Measurements from ENCODE around the gene LRRC45. TPM values are rescaled to one million over a fixed set of nuclear protein-coding genes. Genes with fewer than 3 reads are reported as not detected.

The LRRC45 gene
- total and polyA plus RNA-seq, 9 of the 15 experiments (the other 6 are each of a cell fraction or from before 2014, with no cell fraction given): 3.5 to 21.5 (median 11.2) TPM; not detected in 2

DNA sequence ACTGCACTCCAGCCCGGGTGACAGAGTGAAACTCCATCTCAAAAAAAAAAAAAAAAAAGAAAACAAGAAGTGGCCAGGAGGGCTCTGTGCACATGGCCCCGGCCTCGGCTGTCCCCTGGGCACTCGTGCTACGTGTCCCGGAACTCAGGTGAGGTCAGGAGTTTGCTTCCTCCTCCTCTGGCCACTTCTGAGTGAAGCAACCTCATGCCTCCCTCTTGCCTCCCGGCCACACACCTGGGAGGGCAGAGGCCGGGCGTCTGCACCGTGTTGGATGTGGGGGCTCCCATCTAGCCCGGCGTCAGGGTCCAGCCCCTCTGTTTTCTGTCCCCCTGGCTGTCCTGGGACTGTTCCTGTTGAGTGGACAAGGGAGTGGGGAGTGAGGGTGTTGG lies 23.5 kb upstream of the LRRC45 start:
- FAIRE-seq (no peak), ATAC-seq (no peak), DNase-seq (ENCODE audit: extremely low read depth in 1 of 4, low spot score in 3 of 4) (no peak)
- no peak overlapping the region for H3K4me2 ChIP-seq (ENCODE audit: insufficient read depth, low read length)
- H3K4me3 ChIP-seq: no peak overlapping the region
- in situ Hi-C loops (cut with MboI): no loop called here
- peaks cover 0 to 63% of the 10 kb centered on the region in 2 experiments; a peak in 2 of 5 replicates for H3K4me1 ChIP-seq (replicated peaks in 1 of 2; ENCODE audit: control insufficient read depth in 2 of 2, insufficient read depth in 2 of 2, low read length in 2 of 2)
- H3K9me3 ChIP-seq (replicated peaks; ENCODE audit: control insufficient read depth, insufficient read depth, low read depth, low read length): no peaks in the 10 kb centered on the region
- ChIA-PET POLR2A (interaction anchor here (0.7 to 1.1 kb wide), 2 partner anchors 8 to 21 kb away, joined by 3 read pairs; no protein-coding TSS in a partner anchor), CTCF (ENCODE audit: low intra/inter-chr PET ratio) (no interaction called here)
- intact Hi-C loops (cut with micrococcal nuclease): no loop called here
- BruUV-seq (replicated peaks): no TSS peak
- no peaks in the 10 kb centered on the region for H3K9me1 ChIP-seq (ENCODE audit: control insufficient read depth, insufficient read depth, low read length)
- peaks cover 6% of the 10 kb centered on the region; the same call in 1 of the 3 replicates for H3K36me3 ChIP-seq (ENCODE audit: control insufficient read depth, insufficient read depth, low read length)
- H2AFZ ChIP-seq (ENCODE audit: low read depth, low read length): no peak overlapping the region
- H3K9ac ChIP-seq (ENCODE audit: insufficient read depth in 1 of 2, low read depth in 2 of 2, low read length in 2 of 2): no peak overlapping the region; a peak in 1 of 4 replicates
- no peaks in the 10 kb centered on the region for H3K79me2 ChIP-seq (ENCODE audit: control insufficient read depth, insufficient read depth, low read length)
- H4K20me1 ChIP-seq (replicated peaks; ENCODE audit: control insufficient read depth, insufficient read depth, low read length): no peaks in the 10 kb centered on the region
- no peak overlapping the region for H3K27ac ChIP-seq (ENCODE audit: extremely low read depth, low read depth, low read length)
- no peaks in the 10 kb centered on the region for H3K27me3 ChIP-seq (ENCODE audit: control insufficient read depth in 2 of 2, insufficient read depth in 2 of 2, low read length in 2 of 2)
- 97% methylated on average over 10 of the region's 12 CpGs for WGBS (ENCODE audit: insufficient coverage, low coverage, missing lambda C conversion rate)
- TF ChIP-seq, protein P1, sequence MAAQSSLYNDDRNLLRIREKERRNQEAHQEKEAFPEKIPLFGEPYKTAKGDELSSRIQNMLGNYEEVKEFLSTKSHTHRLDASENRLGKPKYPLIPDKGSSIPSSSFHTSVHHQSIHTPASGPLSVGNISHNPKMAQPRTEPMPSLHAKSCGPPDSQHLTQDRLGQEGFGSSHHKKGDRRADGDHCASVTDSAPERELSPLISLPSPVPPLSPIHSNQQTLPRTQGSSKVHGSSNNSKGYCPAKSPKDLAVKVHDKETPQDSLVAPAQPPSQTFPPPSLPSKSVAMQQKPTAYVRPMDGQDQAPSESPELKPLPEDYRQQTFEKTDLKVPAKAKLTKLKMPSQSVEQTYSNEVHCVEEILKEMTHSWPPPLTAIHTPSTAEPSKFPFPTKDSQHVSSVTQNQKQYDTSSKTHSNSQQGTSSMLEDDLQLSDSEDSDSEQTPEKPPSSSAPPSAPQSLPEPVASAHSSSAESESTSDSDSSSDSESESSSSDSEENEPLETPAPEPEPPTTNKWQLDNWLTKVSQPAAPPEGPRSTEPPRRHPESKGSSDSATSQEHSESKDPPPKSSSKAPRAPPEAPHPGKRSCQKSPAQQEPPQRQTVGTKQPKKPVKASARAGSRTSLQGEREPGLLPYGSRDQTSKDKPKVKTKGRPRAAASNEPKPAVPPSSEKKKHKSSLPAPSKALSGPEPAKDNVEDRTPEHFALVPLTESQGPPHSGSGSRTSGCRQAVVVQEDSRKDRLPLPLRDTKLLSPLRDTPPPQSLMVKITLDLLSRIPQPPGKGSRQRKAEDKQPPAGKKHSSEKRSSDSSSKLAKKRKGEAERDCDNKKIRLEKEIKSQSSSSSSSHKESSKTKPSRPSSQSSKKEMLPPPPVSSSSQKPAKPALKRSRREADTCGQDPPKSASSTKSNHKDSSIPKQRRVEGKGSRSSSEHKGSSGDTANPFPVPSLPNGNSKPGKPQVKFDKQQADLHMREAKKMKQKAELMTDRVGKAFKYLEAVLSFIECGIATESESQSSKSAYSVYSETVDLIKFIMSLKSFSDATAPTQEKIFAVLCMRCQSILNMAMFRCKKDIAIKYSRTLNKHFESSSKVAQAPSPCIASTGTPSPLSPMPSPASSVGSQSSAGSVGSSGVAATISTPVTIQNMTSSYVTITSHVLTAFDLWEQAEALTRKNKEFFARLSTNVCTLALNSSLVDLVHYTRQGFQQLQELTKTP (IDR thresholded peaks at IDR 0.05; ENCODE audit: low read depth in 1 of 2, partially characterized antibody in 2 of 2): no peak
- TF ChIP-seq, protein P2, sequence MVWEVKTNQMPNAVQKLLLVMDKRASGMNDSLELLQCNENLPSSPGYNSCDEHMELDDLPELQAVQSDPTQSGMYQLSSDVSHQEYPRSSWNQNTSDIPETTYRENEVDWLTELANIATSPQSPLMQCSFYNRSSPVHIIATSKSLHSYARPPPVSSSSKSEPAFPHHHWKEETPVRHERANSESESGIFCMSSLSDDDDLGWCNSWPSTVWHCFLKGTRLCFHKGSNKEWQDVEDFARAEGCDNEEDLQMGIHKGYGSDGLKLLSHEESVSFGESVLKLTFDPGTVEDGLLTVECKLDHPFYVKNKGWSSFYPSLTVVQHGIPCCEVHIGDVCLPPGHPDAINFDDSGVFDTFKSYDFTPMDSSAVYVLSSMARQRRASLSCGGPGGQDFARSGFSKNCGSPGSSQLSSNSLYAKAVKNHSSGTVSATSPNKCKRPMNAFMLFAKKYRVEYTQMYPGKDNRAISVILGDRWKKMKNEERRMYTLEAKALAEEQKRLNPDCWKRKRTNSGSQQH (CRISPR knock-in tag; IDR thresholded peaks at IDR 0.05): no peak
- TF ChIP-seq NONO (IDR thresholded peaks at IDR 0.05; ENCODE audit: low read depth in 2 of 2, low read length in 1 of 2) (no peak), NFE2 (IDR thresholded peaks at IDR 0.05; ENCODE audit: low read depth) (no peak), NUFIP1 (IDR thresholded peaks at IDR 0.05; ENCODE audit: partially characterized antibody) (no peak), ETV6 (IDR thresholded peaks at IDR 0.05; ENCODE audit: borderline replicate concordance in 1 of 2, low read depth in 2 of 2, low read length in 1 of 2) (no peak), ETV6 (CRISPR knock-in tag; IDR thresholded peaks at IDR 0.05; ENCODE audit: borderline replicate concordance) (no peak), HNRNPL (IDR thresholded peaks at IDR 0.05; ENCODE audit: low read depth, low read length) (no peak), MEF2D (tag; conservative IDR thresholded peaks at IDR 0.05; ENCODE audit: low read depth) (no peak), TCFL5 (CRISPR knock-in tag; conservative IDR thresholded peaks at IDR 0.05) (no peak), BRCA1 (IDR thresholded peaks at IDR 0.05) (no peak), BRCA1 (CRISPR knock-in tag; IDR thresholded peaks at IDR 0.05) (no peak), SUPT5H (IDR thresholded peaks at IDR 0.05) (no peak), TAF7 (tag; IDR thresholded peaks at IDR 0.05) (no peak), ZNF165 (CRISPR knock-in tag; IDR thresholded peaks at IDR 0.05; ENCODE audit: borderline replicate concordance) (no peak), ZNF41 (CRISPR knock-in tag; conservative IDR thresholded peaks at IDR 0.05) (no peak), STAG1 (CRISPR knock-in tag; IDR thresholded peaks at IDR 0.05; ENCODE audit: borderline replicate concordance) (no peak)
- TF ChIP-seq, protein P3, sequence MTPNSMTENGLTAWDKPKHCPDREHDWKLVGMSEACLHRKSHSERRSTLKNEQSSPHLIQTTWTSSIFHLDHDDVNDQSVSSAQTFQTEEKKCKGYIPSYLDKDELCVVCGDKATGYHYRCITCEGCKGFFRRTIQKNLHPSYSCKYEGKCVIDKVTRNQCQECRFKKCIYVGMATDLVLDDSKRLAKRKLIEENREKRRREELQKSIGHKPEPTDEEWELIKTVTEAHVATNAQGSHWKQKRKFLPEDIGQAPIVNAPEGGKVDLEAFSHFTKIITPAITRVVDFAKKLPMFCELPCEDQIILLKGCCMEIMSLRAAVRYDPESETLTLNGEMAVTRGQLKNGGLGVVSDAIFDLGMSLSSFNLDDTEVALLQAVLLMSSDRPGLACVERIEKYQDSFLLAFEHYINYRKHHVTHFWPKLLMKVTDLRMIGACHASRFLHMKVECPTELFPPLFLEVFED (CRISPR knock-in tag; conservative IDR thresholded peaks at IDR 0.05): no peak
